Measurements from ENCODE around the gene CLCF1.

- TF ChIP-seq CTCF (IDR thresholded peaks at IDR 0.05; ENCODE audit: low read length): peak; percentile 96
- no peak for TF ChIP-seq EZH2 (IDR thresholded peaks at IDR 0.05; ENCODE audit: borderline replicate concordance, low read length)
Observed at GRCh38 chr11:67345920-67346819, 27.2 kb downstream of the CLCF1 start.

Measured in OCI-LY1 (cell line).